GM12878 (cell line): ENCODE data around the gene CSRP1. TPM values are rescaled to one million over a fixed set of nuclear protein-coding genes. Genes with fewer than 3 reads are reported as not detected.
A peak's percentile ranks its signal among the peaks of the same experiment; 100 is the strongest.

ENCODE experiments used
- ASH2L ChIP-seq: fragments of 300-600, 200-600 bp; sonication (generic); IDR thresholded peaks from 2 replicates; pipeline ENCODE4 v1.6.1; 2017; ENCODE audit warnings: low read depth, mild to moderate bottlenecking, borderline replicate concordance
- CBFB ChIP-seq: IDR thresholded peaks from 2 replicates; pipeline ENCODE4 v1.6.1; 2016; ENCODE audit warnings: antibody characterized with exemption, low read depth
- CTCF ChIP-seq, 3 experiments: IDR thresholded peaks in 2 of 3; conservative IDR thresholded peaks in 1 of 3; 2 replicates each; pipeline ENCODE4 v1.5.1; 2011; ENCODE audit warnings: low read depth in 3 of 3, low read length in 3 of 3, mild to moderate bottlenecking in 3 of 3, control low read depth in 2 of 3, moderate library complexity in 2 of 3, inconsistent platforms in 1 of 3, mixed read lengths in 1 of 3; ENCODE audit not compliant: control insufficient read depth in 2 of 3, insufficient read depth in 1 of 3; ENCODE audit errors: extremely low read depth in 1 of 3
- CUX1 ChIP-seq: IDR thresholded peaks from 2 replicates; pipeline ENCODE4 v1.6.1; 2012; ENCODE audit warnings: improper control_type of control experiment, low read depth, low read length; ENCODE audit not compliant: insufficient replicate concordance
- ELK1 ChIP-seq: IDR thresholded peaks from 2 replicates; pipeline ENCODE4 v1.6.1; 2012; ENCODE audit warnings: low read depth, low read length, improper control_type of control experiment
- FOXK2 ChIP-seq: fragments of 450-650 bp; IDR thresholded peaks from 2 replicates; pipeline ENCODE4 v1.6.1; 2017; ENCODE audit warnings: mild to moderate bottlenecking, moderate library complexity
- GABPA ChIP-seq: IDR thresholded peaks from 2 replicates; pipeline ENCODE4 v1.6.1; 2014; ENCODE audit warnings: antibody characterized with exemption, low read depth, mild to moderate bottlenecking, inconsistent platforms
- IRF4 ChIP-seq: IDR thresholded peaks from 2 replicates; pipeline ENCODE4 v1.6.1; 2011; ENCODE audit warnings: low read depth, low read length
- MYB ChIP-seq: fragments of 150-350 bp; IDR thresholded peaks from 2 replicates; pipeline ENCODE4 v1.6.1; 2014; ENCODE audit warnings: mild to moderate bottlenecking, low read depth, low read length, borderline replicate concordance
- NFIC ChIP-seq: IDR thresholded peaks from 2 replicates; pipeline ENCODE4 v1.6.1; 2012; ENCODE audit warnings: low read depth, mild to moderate bottlenecking, inconsistent platforms, low read length, moderate library complexity
- NFXL1 ChIP-seq: fragments of 450-650 bp; IDR thresholded peaks from 2 replicates; pipeline ENCODE4 v1.6.1; 2017; ENCODE audit warnings: antibody characterized with exemption, mild to moderate bottlenecking, borderline replicate concordance
- NKRF ChIP-seq: fragments of 450-650 bp; conservative IDR thresholded peaks from 2 replicates; pipeline ENCODE4 v1.6.1; 2017; ENCODE audit warnings: mild to moderate bottlenecking, moderate library complexity
- NR2C1 ChIP-seq: fragments of 450-650 bp; IDR thresholded peaks from 2 replicates; pipeline ENCODE4 v1.6.1; 2017; ENCODE audit warnings: antibody characterized with exemption, mild to moderate bottlenecking, moderate library complexity
- POLR2A ChIP-seq: IDR thresholded peaks from 2 replicates; pipeline ENCODE4 v1.6.1; 2011; ENCODE audit warnings: low read depth, mild to moderate bottlenecking, low read length
- POLR2AphosphoS2 ChIP-seq: IDR thresholded peaks from 2 replicates; pipeline ENCODE4 v1.6.1; 2011; ENCODE audit warnings: low read depth, mild to moderate bottlenecking, low read length, improper control_type of control experiment, moderate library complexity
- RB1 ChIP-seq: fragments of 450-650 bp; formaldehyde crosslinking; IDR thresholded peaks from 2 replicates; pipeline ENCODE4 v1.6.1; 2017; ENCODE audit warnings: mild to moderate bottlenecking, borderline replicate concordance
- SP1 ChIP-seq: IDR thresholded peaks from one replicate; pipeline ENCODE4 v1.6.1; 2011; ENCODE audit warnings: low read depth, low read length
- SUZ12 ChIP-seq: fragments of 200-600 bp; sonication (generic); IDR thresholded peaks from one replicate; pipeline ENCODE4 v1.6.1; 2018; ENCODE audit warnings: antibody characterized with exemption, mild to moderate bottlenecking; ENCODE audit not compliant: unreplicated experiment
- TAF1 ChIP-seq: IDR thresholded peaks from 2 replicates; pipeline ENCODE4 v1.6.1; 2011; ENCODE audit warnings: mild to moderate bottlenecking, low read depth, low read length, borderline replicate concordance
- TCF7 ChIP-seq: IDR thresholded peaks from 2 replicates; pipeline ENCODE4 v1.6.1; 2014; ENCODE audit warnings: antibody characterized with exemption, borderline replicate concordance
- ZNF24 ChIP-seq: fragments of 450-650 bp; IDR thresholded peaks from 2 replicates; pipeline ENCODE4 v1.6.1; 2017; ENCODE audit warnings: antibody characterized with exemption, mild to moderate bottlenecking
- ZNF274 ChIP-seq: IDR thresholded peaks from one replicate; pipeline ENCODE4 v1.8.0; 2011; ENCODE audit not compliant: insufficient read length, insufficient read depth
- polyA plus RNA-seq, 11 experiments: library from polyadenylated mRNA; depleted of rRNA in 4 of 11; unstranded in 6 of 11; stranded (reverse) in 5 of 11; fragments of >200 nt; fragmentation: Nextera tagmentation in 4 of 11; fragmentation: Illumina TruSeq in 1 of 11; extraction: Ambion mirVana in 4 of 11; extraction: Trizol in 1 of 11; gene quantifications; 1 replicate in 1 of 11; 2 replicates in 10 of 11; pipeline versions ENCODE4 v1.2.1 to v1.2.3, GENCODE V29; 2011 to 2016; ENCODE audit warnings: inconsistent platforms in 2 of 11, missing spikeins in 2 of 11, low read depth in 1 of 11
- total RNA-seq, 4 experiments: library from RNA; depleted of rRNA in 3 of 4; stranded (reverse); fragments of >200 nt in 3 of 4; fragmentation: Illumina TruSeq in 1 of 4; extraction: Trizol in 1 of 4; gene quantifications; 2 replicates each; pipeline versions ENCODE4 v1.2.1 to v1.2.3, GENCODE V29; 2013 to 2021

The CSRP1 gene
- total and polyA plus RNA-seq, 10 of the 15 experiments (the other 5 are each of a cell fraction or from before 2014, with no cell fraction given) = 23.4 to 99.2 (median 80.7) TPM

GRCh38 chr1:201481761-201482493, 25.0 kb downstream of the CSRP1 start (continued):
- no peak for TF ChIP-seq NFIC
- TF ChIP-seq ZNF24 = no peak
- TF ChIP-seq SUZ12 = no peak
- no peak for TF ChIP-seq ASH2L
- no peak for TF ChIP-seq NR2C1
- no peak for TF ChIP-seq RB1
- TF ChIP-seq CTCF (IDR thresholded peaks at IDR 0.05 in 2 of 3, conservative IDR thresholded peaks at IDR 0.05 in 1 of 3; ENCODE audit: control insufficient read depth in 2 of 3, extremely low read depth in 1 of 3, insufficient read depth in 1 of 3, low read depth in 3 of 3, low read length in 3 of 3) = peak; percentile 91 to 97 (median 93)
- no peak for TF ChIP-seq TAF1
- TF ChIP-seq SP1 = no peak
- no peak for TF ChIP-seq IRF4
- no peak for TF ChIP-seq TCF7
- no peak for TF ChIP-seq CBFB
- TF ChIP-seq NKRF = no peak; the same call in 1 of the 2 replicates
- no peak for TF ChIP-seq POLR2AphosphoS2
- TF ChIP-seq CUX1 = no peak
- TF ChIP-seq FOXK2 = no peak
- TF ChIP-seq NFXL1 = no peak
- TF ChIP-seq ELK1 = no peak
- no peak for TF ChIP-seq MYB
- no peak for TF ChIP-seq POLR2A
- no peak for TF ChIP-seq GABPA
- TF ChIP-seq ZNF274 = no peak
